HG03457 (cell line): Measurements from ENCODE around the gene TNS2.
"Not testable (repeated sequence)": the region's sequence is repeated elsewhere in the genome, so short reads cannot be mapped to it uniquely, and the experiment has no call there.

Source experiments
- ATAC-seq: cut with Tn5 transposase; IDR thresholded peaks from one replicate; pipeline ENCODE4 v1.9.1; 2021; ENCODE audit warnings: moderate number of reproducible peaks; ENCODE audit not compliant: unreplicated experiment

The TNS2 gene

GRCh38 chr12:53049571-53050318 is at the start of gene TNS2:
TSS of gene TNS2 (plus strand) at chr12:53050065. CDS start at chr12:53050186, 121 bp downstream.
- ATAC-seq, result no peak

- no peak for ATAC-seq
Measured at GRCh38 chr12:53004178-53004577, 45.7 kb upstream of the TNS2 start.

GRCh38 chr12:53004582-53004981 is 45.3 kb upstream of the TNS2 start:
- ATAC-seq, result no peak

GRCh38 chr12:53005215-53005985 is 44.5 kb upstream of the TNS2 start:
- ATAC-seq, result no peak

GRCh38 chr12:53005986-53006809 is 43.7 kb upstream of the TNS2 start, which contains the start of gene EIF4B:
TSS of gene EIF4B (plus strand) at chr12:53006456. CDS start at chr12:53006484, 28 bp downstream.
- ATAC-seq, result peak; percentile 77

- peak; percentile 21 for ATAC-seq
Measured at GRCh38 chr12:53006810-53007309, 43.0 kb upstream of the TNS2 start.

GRCh38 chr12:53007343-53007742 is 42.5 kb upstream of the TNS2 start:
- ATAC-seq, result no peak

- not testable (repeated sequence) for ATAC-seq
Measured at GRCh38 chr12:53008760-53009159, 41.1 kb upstream of the TNS2 start.

- no peak for ATAC-seq
Measured at GRCh38 chr12:53010955-53011354, 38.9 kb upstream of the TNS2 start.

GRCh38 chr12:53011889-53012288 is 38.0 kb upstream of the TNS2 start:
- no peak for ATAC-seq

GRCh38 chr12:53012928-53013327 is 36.9 kb upstream of the TNS2 start:
- ATAC-seq, result no peak

- no peak for ATAC-seq
Measured at GRCh38 chr12:53014709-53015108, 35.2 kb upstream of the TNS2 start.

- no peak for ATAC-seq
Measured at GRCh38 chr12:53025250-53025649, 24.6 kb upstream of the TNS2 start.

GRCh38 chr12:53027014-53027413 is 22.9 kb upstream of the TNS2 start:
- ATAC-seq, result not testable (repeated sequence)

- no peak for ATAC-seq
Measured at GRCh38 chr12:53031616-53032015, 18.2 kb upstream of the TNS2 start.

- not testable (repeated sequence) for ATAC-seq
Measured at GRCh38 chr12:53033832-53034231, 16.0 kb upstream of the TNS2 start.

- ATAC-seq, result no peak
Measured at GRCh38 chr12:53034459-53034858, 15.4 kb upstream of the TNS2 start.

- ATAC-seq, result no peak
Measured at GRCh38 chr12:53036802-53037201, 13.1 kb upstream of the TNS2 start.

GRCh38 chr12:53039851-53040250 is 10.0 kb upstream of the TNS2 start:
- no peak for ATAC-seq

- ATAC-seq, result no peak
Measured at GRCh38 chr12:53042607-53043454, 7.0 kb upstream of the TNS2 start.
